GM21717 (cell line): ENCODE data around the gene KCTD18.

Experiments
- ATAC-seq: cut with Tn5 transposase; IDR thresholded peaks from one replicate; pipeline ENCODE4 v1.9.1; 2021; ENCODE audit warnings: mild to moderate bottlenecking, moderate library complexity; ENCODE audit not compliant: unreplicated experiment

KCTD18 gene

DNA sequence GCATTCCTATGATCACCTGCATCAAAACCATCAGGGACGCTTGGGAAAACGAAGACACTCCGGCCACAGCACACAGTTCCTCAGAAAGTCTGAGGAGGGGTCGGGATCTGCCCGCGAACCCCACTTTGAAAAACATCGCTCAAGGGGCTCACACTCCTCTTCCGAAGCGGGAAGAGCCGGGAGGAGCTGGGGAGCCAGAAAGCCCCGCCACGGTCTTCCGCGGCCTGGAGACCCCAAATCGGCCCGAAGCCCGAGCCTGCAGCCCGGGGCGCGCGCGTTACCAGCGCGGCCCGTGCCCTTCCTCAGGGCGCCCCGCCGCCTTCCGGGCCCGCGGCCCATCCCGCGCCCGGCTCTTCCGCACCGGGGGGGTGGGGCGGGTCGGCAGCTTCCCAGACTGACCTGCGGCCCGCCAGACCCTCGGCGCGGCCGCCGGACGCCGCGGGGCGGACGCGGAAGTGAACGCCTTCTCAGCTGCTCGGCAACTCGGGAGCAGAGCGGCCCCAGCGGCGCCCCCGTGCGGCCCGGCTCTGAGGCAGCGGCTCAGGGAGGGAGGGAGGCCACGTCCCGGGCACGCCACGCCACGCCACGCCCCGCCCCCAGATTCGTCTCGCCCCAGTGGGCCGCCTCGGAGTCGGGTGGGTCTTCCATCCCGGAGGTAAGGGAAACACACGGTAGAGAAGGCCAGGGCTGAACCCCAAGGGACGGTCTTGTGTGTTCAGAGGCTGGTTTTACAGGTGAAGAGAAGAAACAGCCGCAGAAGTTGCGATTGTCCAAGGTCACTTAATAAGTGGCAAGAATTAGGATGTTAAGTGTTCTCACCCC lies at the start of gene KCTD18:
Gene KCTD18 (minus strand): TSS at position 457 of the 822 bp plus-strand sequence. CDS start 3,052 bp downstream, outside the sequence.
- ATAC-seq: peak; percentile 98

DNA sequence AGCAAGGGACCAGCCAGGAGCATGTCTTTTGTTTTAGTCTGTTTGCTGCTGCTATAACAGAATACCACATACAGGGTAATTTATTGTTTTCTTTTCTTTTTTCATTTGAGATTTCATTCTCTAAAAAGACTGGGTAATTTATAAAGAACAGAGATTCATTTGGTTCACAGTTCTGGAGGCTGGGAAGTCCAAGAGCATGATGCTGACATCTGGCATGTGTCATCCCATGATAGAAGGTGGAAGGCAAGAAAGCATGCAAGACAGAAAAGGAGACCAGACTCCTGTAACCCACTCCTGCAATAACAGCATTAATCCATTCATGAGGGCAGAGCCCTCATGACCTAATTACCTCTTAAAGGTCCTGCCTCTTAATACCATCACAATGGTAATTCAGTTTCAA lies 30.9 kb upstream of the KCTD18 start:
- ATAC-seq: no peak

DNA sequence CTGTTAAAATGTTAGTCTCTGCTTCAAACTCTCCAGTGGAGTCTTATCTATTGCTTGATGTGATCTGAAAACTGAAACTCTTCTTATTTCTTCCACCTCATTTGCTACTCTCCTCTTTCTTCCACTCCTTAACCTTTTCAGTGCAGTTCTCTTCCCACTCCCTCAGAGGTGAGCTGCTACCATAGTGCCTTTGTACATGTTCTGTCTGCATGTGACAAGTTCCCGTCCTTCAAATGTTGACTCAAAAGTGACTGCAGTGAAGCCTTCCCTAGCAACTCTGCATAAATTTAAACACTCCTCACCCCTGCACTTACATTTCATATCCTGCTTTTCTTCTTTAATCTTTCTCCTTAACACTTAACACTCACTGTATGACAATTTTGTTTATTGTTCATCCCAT lies 28.3 kb upstream of the KCTD18 start:
- ATAC-seq: no peak

DNA sequence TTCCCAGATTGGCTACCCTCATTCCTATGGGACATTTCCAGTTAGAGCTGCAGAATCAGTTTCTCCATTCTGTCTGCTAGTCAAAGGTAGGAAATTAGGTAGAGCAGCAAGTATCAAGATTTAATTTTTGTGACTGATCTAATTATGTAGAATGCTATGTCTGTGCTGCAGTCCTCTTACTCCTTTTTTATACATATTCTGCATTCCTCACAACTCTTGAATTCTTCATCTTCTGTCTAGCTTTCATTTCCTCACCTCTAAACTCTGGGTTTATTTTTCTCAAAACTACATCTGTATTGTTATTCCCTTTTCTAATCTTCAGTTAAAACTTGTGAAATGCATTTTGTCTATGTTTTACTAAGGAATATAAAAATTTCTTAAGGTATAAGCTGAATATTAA lies 24.7 kb upstream of the KCTD18 start:
- no peak for ATAC-seq

DNA sequence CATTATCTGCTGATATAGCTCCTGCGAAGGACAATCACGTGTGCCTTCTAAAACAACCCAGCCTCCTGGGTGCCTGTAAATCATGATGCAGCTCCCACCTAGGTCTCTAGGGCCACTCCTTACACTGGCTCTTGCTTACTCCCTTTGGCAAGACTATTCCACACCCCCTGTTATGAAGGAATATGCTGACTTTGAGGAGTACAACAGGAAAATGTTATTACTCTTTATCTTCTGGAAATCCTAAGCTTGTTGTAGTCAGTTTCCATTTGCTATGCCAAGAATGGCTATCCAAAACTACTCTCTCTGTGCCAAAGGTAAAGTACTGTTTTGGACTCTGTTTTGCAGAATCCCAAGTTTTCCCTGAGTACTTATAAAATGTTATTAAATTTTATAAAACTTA lies 23.9 kb upstream of the KCTD18 start:
- ATAC-seq: no peak

DNA sequence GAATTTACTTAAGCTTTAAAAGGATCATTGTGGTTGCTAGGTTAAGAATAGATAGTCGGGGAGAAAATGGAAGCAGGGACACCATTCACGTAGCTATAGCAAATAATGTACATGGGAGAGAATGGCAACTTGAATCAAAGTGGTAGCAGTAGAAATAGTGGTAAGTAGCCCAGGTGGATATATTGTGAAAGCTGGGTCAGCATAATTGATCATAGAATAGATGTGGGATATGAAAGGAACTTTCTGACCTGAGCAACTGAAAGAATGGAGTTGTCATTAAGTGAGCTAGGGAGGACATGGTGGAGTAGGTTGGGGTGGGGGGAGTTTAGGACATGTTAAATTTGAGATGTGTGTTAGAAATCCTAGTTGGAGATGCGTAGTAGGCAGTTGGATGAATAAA lies 18.4 kb upstream of the KCTD18 start:
- ATAC-seq: no peak

DNA sequence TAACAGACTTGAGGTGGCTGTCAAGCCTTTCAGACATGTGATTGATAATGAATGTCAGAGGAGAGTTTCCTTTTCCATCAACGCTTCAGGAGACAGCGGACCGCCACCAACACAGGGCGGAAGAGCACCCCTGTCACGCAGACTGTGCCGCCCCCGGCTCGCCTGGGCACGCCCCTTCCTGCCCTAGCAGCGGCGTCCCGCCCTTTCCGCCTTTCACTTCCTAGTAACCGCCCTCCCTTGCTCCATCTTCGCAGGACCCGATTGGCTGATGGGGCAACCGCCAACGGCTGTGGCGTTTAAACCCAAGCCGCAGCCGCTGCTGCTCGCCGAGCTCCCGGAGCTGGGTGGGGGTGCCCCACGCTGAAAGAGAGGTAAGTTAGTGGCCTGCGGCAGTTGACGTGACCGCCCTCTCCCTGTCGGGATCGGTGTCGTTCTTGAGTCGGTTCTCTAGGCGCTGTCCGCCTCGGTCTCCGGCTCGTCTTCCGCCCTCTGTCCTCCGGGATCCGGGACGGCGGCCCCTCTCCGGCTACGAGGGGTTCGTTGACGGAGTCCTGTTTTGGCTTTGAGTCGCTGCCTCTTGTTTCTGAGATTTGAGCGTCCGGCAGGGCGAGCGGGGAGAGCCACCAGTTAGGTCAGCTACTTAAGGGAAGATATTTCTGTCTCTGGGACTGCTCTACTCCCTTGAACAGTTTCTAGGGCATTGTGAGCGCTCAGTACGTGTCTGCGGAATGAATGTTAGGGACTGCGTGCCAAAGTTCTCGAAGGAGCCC lies 16.2 kb upstream of the KCTD18 start, which contains the start of gene SGO2:
Gene SGO2 (plus strand): TSS at position 326 of the 770 bp plus-strand sequence. CDS start 6,769 bp downstream, outside the sequence.
- peak; percentile 100 for ATAC-seq

DNA sequence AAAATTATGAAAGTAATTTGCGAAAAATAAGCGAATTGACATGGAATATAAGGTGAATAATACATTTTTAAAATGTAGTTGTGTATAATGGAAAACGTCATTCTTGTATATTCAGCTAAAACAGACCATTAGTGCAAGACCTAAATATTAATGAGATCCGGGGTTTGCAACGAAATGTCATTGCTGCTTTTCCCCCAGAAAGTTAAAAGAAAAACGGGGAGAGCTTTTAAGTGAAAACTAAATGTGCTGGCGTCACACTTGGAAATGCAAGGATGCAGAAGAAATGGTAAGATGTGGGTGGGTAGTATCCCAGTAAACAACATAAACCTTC lies 15.6 kb upstream of the KCTD18 start:
- ATAC-seq: no peak

DNA sequence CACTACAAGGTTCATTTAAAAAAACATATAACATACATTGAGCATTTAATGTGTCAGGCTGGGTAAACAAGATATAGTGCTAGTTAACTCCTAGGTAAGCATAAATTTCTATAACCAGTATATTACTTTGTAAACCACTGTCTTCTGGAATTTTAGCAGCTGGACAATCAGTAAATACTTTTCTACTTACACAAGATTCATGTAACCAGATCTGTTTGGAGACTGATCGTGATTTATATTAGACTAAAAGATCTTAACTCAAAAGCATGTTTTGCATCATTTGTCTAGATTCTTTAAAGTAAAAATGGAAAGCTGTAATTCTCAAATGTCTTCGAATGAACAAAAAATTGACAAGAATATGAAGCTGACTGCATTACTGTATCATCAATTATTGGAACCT lies 15.2 kb upstream of the KCTD18 start:
- ATAC-seq: no peak

DNA sequence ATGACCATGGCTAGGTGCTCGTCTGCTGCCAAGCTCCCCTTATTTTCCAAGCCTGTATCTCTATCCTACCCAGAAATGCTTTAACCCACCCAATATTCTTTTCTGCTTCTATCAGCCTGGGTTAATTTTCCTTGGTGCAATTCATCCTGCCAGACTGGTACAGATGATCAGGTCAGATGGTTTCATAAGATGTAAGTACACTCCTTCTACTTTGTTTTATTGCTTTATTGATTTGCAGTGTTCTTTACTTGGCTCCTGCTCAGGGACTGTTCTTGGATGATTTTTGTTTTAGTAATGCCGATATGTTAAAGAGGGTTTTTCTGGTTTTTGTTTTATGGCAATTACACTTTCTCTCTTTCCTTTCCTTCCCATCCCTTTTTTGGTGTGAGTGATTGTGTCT lies 13.7 kb upstream of the KCTD18 start:
- no peak for ATAC-seq

DNA sequence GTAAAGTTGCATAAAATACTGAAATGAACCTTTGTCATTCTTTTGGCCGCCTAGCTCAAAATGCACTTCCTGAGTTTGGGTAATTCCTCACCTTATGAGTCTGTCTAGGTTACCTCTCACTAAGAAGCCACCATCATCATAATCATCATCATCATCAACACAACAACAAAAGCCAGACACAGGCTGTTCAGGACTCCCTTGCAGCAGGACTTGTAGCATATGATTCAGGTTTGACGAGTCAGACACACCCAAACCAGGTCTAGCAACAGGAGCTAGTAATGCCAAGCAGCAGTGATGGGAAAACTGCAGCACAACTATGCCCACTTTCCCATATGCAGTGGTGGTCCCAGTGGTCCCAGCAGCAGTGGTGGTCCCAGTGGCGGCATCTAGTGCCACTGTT lies 13.3 kb upstream of the KCTD18 start:
- no peak for ATAC-seq

DNA sequence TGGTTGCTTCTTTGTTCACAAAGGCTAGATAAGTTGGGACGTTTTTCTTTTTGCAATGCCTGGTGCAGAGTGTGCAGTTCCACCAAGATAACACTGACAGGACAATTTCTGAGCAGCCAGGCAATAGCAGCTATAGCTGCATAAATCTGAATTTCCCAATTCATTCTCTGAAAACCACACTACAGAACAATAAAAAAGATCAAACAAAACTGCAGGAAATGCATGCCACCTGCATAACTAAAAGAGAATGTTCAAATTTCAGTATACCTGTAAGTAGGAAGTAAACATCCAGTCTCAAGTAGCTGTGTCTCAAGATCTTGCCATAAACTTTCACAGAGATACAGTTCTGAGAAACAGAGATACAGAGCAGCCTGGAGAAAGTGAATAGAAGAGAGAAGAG lies 5.3 kb upstream of the KCTD18 start:
- ATAC-seq: no peak

DNA sequence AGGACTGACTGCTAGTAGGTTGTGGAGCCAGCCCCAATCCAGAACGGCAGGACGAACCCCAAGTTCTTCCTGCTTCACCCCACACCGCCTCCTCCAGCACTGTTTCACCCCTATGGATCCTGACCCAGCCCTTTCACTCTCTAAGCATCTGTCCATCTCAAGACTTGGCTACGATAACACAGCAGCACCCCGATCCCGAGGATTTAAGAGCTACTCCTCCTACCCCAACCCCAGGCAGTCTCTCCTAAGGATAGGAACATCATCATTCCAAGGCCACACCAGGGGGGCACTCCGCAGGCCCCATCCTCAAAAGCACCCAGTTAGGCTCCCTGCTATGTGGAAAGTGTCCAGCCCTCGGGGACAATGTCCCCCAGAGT lies 645 bp downstream of the KCTD18 start:
- ATAC-seq: no peak

DNA sequence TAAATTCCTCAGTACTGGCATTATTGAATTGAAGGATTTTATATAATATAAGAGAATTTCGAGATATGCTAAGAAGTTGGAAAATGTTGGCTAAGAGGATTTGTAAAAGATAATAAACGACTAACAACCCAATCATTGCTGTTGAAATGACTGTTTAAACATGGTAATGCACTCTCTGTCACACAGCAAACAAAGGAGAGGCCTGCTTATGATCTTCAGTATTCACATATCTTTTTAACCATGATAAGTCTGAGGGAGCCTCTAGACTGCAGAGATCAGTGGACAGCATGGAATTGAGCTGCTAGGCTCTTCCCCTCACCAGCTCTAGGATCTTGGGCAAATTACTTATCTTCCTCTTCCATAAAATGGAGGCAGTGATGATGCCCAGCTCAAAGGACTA lies 2.7 kb downstream of the KCTD18 start:
- no peak for ATAC-seq

DNA sequence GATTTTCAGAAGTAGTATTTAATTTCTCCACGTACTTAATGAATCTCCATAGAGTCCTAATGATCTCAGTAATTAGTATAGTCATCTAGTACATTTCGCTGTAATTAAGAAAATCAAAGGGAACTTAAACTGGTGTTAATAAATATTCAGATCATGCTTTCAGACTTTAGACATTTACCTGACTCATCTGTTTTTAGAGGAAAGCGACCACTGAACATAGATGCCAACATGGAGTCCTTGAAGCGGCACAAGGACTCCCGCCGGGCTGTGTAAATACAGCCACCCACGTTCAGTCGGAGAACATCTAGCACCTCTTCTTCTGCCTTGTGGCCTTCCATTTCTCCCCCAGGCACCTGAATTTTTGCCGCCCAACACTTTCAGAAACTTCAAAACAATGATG lies 3.2 kb downstream of the KCTD18 start:
- no peak for ATAC-seq

DNA sequence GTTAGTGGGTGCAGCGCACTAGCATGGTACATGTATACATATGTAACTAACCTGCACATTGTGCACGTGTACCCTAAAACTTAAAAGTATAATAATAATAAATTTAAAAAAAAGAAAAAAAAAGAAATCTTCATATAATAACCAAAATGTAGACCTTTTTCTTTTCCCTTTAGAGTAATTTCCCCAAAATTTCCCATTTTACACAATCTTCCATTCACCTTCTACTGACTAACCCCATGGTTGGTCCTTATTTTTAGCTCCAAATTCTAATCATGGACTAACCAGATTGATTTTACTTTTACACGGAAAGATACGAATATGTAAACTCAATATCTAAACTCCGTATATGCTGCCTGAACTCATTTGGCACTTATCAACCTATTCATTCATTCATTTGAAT lies 7.7 kb downstream of the KCTD18 start:
- no peak for ATAC-seq

DNA sequence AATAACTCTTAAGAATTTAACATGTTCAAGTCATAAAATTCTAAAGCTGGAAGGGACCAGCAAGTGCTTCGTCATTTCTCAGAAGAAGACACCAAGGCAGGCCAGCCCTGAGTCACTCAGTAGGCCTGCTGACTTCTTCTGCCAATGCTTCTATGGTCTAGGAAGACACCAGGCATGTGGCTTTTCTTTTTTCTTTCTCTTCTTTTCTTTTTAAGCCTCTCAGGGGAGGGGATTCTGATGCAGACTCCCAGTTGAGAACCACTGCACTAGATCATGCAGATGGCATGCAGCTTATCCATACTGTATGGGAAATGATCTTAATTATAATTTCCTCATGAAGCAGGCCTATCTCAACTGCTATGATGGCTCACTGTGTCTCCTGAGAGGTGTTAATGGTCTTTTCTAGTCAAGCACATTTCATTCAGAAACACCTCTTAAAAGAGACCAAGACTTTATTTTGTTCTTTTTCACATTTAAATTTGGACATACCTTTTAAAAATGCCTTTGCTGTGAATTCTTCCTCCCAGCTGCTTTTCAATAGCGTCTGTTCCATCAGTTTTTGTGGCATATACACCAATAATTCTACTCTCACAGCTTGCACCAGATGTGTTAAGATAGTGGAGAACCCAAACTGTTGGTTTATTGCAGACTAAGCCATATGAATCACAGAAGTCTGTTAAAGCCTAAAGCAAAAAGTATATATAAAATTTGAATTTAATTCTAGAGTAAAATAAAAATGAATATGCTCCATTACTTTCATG lies 11.3 kb downstream of the KCTD18 start:
- ATAC-seq: no peak

DNA sequence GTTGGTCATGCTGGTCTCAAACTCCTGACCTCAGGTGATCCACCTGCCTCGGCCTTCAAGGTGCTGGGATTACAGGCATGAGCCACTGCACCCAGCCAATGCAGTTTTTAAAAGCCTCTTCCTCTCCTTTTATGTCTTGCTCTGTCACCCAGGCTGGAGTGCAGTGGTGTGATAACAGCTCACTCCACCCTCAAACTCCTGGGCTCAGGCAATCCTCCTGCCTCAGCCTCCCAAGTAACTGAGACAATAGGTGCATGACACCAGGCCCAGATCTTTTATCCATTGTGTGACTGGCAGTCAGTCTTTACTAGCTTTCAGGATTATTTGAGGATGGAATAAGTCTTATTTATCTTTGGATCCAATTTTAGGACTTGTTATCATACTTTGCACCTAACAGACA lies 13.2 kb downstream of the KCTD18 start:
- no peak for ATAC-seq

DNA sequence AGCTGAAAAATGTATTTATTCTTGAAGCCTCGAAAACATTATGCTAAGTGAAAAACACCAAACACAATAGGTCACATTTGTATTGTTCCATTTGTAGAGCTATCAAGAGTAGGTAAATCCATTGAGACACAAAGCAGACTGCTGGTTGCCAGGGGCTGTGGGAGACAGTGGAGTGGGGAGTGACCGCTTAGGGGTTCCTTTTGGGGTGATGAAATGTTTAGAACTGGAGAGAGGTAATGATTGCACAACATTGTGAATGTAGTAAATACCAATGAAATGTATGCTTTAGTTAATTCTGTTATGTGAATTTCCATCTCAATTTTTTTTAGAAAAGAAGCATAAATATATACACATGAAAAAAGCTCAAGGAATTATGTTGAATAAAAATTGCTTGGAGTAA lies 15.8 kb downstream of the KCTD18 start:
- ATAC-seq: no peak

DNA sequence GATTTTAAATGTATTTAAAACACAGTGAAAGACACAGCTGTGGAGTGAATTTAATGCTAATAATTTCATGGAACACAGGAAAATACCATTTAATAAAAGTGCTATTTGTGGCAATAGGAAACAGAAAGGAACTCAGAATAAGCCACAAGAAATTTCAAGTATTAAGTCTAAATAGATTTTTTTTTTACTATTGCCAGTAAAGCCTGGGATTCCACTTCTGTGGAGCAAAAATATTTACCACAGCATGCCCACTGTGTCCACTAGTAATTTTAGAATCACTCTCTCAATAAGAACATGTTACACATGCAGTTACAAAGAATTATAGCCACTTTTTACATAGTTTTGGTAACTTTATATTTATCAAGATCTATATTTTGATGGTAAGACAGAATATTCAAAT lies 17.2 kb downstream of the KCTD18 start:
- ATAC-seq: no peak

DNA sequence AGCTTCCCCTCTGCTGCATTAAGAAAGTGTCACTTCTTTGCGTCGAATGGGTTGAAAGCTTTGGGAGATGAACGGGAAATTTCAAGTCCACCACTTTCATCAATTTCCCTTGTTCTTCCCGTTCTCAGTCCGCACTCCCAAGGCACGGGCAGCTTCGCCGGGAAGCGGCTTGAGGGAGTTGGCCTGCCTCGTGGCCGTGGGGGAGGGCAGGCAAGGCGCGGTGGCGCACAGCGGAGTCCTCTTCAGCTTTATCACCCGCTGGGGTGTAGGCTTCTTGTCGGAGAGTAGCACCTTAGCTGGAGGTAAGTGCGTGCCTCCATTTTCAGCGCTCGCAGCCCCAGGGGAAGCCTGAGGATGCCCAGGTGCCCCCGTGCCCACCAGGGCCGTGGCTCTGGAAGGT lies 19.9 kb downstream of the KCTD18 start:
- no peak for ATAC-seq

DNA sequence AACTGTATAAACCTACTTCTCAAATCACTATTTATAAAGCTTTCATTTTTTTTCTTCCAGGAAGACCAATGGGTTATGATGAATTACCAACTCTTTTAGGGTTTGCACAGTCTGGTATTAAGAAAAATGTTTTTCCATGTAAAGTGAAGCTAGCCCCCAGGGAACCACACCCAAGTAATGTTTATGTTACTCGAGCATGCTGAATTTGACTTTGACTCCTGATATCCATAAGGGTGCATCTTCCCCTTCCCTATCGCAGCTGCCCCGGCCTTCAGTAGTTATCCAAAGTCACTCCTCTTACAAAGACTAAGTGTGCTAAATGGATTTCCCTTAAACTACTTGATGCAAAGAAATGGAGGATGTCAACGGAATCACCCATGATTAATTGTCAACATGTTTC lies 21.7 kb downstream of the KCTD18 start:
- no peak for ATAC-seq
